SK-MEL-5 (cell line): ENCODE results near the gene ATOH8. TPM values are rescaled to one million over a fixed set of nuclear protein-coding genes. Genes with fewer than 3 reads are reported as not detected.

Experiments
- DNase-seq: peaks from one replicate; pipeline ENCODE4 v3.0.0-alpha.2; 2016; ENCODE audit warnings: low read depth, low spot score
- in situ Hi-C: cut with HindIII; loops from 2 replicates; pipeline ENCODE4 v1.10.0; 2016; ENCODE audit warnings: low sequenced_read_pairs, high pct_unique_total_duplicates, low pct_unique_long_range_greater_than_20kb
- total RNA-seq: library from RNA; depleted of rRNA; stranded (reverse); fragments of >200 nt; shearing (Covaris generic); gene quantifications from 2 replicates; pipeline ENCODE4 v1.2.3, GENCODE V29; 2014

ATOH8 gene
- total RNA-seq, 1 experiment from 2014 or later = 16.9 TPM

- DNase-seq = no peak
- in situ Hi-C loops = no loop called here
These were observed 23.8 kb upstream of the ATOH8 start for GRCh38 chr2:85729825-85730510.

DNA sequence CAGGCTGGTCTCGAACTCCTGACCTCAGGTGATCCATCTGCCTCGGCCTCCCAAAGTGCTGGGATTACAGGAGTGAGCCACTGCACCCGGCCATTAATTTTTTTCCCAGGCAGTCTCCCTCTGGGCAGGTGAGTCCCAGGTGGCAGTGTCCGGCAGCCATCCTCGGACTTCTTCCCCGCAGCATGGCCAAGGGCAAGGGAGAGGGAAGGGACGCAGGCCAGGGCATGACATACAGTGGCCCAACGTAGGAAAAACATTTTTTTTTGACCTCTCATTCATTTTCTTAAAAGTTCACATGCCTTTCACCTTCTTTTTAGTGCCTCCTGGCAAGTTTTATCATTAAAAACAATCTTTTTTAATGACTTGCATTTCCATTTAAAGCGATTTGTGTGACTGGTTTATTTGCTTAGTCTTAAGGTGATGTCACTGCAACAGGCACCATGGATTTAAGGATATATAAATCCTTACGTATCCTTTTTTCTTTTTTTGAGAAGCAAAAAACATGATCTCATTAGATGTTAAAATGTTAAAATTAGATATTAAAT lies 23.0 kb upstream of the ATOH8 start:
- in situ Hi-C loops = no loop called here
- DNase-seq = no peak

- no peak for DNase-seq
- in situ Hi-C loops = no loop called here
These were observed 22.2 kb upstream of the ATOH8 start for GRCh38 chr2:85731606-85732005.

DNA sequence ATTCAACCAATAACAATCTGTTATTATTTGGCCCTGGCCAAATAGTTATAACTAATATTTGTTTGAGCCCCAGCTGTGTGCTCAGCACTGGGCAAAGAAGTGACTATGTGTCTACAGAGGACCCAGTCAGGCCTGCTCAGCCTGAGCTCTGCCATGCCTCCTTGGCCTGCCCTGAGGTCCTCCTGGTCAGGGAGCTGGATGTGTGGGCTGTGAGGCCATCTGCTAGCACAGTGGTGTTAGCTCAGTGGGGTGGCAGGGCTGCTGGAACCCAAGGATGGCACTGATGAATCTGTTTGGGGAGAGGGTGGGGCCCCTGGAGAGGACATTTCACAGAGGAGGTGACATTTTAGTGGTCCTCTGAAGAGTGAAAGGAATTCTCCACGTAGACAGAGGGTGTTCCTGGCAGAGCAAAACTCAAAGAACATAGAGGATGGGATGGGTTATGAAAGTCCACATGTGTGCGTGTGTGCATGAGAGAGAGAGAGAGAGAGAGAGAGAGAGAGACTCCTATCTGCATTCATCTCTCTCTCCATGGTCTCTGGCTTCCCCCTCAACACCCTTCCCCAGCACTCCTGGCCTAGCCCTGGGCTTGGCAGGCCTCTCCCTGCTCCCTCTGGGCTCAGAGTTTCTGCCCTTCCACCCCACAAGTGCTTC lies 21.2 kb upstream of the ATOH8 start:
- DNase-seq = no peak
- in situ Hi-C loops = no loop called here

- DNase-seq = no peak
- in situ Hi-C loops = no loop called here
These were observed 20.4 kb upstream of the ATOH8 start for GRCh38 chr2:85733121-85733960.

GRCh38 chr2:85734015-85734414 lies 19.8 kb upstream of the ATOH8 start:
- DNase-seq = no peak
- in situ Hi-C loops = no loop called here

- in situ Hi-C loops = no loop called here
- DNase-seq = no peak
These were observed 18.7 kb upstream of the ATOH8 start for GRCh38 chr2:85734942-85735608.

DNA sequence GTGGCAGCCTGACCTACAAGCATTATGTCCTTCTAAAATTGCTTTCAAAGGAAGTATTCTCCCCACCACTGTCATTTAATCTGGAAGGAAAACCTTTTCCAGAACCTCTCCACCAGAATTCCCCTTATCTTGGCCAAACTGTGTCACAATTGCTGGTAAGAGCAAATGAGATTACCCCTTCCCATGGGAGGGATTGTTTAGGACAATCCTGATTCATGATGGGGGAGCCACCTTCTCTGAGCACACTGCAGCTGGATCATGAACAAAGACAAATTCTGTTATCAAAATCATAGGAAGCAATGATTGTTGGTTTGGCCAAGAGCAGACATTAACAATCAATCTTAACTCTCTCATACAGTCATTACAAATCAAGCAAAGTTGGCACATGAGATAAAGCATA lies 18.1 kb upstream of the ATOH8 start:
- in situ Hi-C loops = no loop called here
- no peak for DNase-seq

- in situ Hi-C loops = no loop called here
- peak; percentile 46 for DNase-seq
These were observed 17.1 kb upstream of the ATOH8 start for GRCh38 chr2:85736456-85737355.

DNA sequence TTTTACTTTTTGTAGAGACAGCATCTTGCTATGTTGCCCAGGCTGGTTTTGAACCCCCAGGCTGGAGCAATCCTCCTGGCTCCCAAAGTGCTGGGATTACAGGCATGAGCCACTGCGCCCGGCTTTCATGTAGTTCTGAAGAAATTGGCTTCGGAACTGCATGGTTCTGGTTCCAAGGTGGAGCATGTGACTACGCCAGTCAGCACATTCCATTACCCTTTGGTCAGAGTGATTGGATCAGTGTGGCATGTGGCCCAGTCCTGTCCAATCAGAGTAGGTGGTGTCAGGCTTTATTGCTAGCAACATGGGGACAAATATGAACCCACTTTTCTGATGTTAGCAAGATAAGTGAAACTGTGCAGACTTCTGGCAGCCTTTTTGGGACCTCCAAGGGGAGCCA lies 16.3 kb upstream of the ATOH8 start:
- in situ Hi-C loops = no loop called here
- no peak for DNase-seq

DNA sequence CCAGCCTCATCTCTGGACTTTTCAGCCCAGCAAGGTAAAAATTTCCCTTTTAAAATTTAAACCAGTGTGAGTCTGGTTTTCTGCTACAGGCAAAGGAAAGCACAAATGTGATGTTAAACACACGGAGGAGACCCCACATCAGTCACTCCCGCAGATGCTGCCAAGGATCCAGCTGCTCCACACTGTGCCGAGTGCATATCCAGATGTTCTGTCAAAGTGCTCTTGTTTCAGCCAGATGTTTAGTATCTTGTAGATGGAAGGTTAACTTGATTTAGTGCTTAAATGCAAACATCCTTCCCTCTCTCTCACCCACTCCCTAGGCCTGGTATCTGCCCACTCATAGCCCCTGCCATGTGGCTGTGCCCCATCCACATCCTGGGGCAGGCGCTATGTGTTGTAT lies 15.8 kb upstream of the ATOH8 start:
- in situ Hi-C loops = no loop called here
- no peak for DNase-seq

GRCh38 chr2:85740193-85740592 lies 13.6 kb upstream of the ATOH8 start:
- in situ Hi-C loops = no loop called here
- DNase-seq = no peak

GRCh38 chr2:85741211-85741832 lies 12.5 kb upstream of the ATOH8 start:
- in situ Hi-C loops = no loop called here
- no peak for DNase-seq

- DNase-seq = peak; percentile 75
- in situ Hi-C loops = no loop called here
These were observed 11.8 kb upstream of the ATOH8 start for GRCh38 chr2:85741833-85742455.

DNA sequence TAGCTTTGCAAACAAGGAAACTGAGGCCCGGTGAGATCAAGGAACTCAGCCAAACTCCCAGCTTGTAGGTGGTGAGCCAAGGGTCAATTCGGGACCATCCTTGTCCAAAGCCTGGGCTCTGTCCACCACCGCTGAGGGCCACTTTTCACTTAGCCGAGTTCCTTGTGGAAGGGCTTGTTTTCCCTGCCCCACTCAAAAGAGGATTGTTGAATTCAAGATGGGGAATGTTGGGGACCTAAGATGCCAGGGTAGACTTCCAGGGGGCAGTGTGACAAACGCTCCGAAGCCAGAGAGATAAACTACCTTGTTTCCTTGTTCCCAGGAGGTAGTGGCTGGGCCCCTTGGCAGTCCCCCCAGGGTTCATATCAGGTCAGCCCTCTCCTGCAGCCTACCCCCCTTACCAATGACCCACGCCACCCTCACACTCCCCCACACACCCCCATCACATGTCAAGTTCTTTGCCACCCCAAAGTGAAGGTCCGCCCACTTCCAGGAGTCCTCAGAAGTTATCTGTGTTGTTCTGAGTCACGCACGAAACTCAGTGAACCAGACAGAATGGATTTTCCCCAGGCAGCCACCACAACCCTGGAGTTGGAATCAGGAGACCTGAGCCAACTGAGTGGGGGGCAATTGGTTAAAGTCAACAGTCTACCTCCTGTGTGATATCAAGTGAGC lies 10.3 kb upstream of the ATOH8 start:
- no peak for DNase-seq

GRCh38 chr2:85744055-85744454 lies 9.7 kb upstream of the ATOH8 start:
- no peak for DNase-seq
- in situ Hi-C loops = no loop called here

More for the DNA sequence above, 10.3 kb upstream of the ATOH8 start:
- in situ Hi-C loops = no loop called here
